Osteocyte (in vitro differentiated cells): ENCODE data around the gene GGPS1. TPM values are rescaled to one million over a fixed set of nuclear protein-coding genes. Genes with fewer than 3 reads are reported as not detected.
"Not testable (repeated sequence)": the region's sequence is repeated elsewhere in the genome, so short reads cannot be mapped to it uniquely, and the experiment has no call there.

ENCODE experiments used
- DNase-seq: peaks from one replicate; pipeline ENCODE4 v3.0.0; 2021; ENCODE audit warnings: mixed read lengths; ENCODE audit not compliant: unreplicated experiment; ENCODE audit errors: extremely low spot score
- H3K27ac Mint-ChIP-seq: one replicate; pipeline ENCODE4 v1.8.0; 2021; ENCODE audit warnings: mild to moderate bottlenecking, mixed read lengths; ENCODE audit not compliant: unreplicated experiment
- H3K27me3 Mint-ChIP-seq: one replicate; pipeline ENCODE4 v1.8.0; 2021; ENCODE audit warnings: mixed read lengths; ENCODE audit not compliant: unreplicated experiment
- H3K36me3 Mint-ChIP-seq: one replicate; pipeline ENCODE4 v1.8.0; 2021; ENCODE audit warnings: mixed read lengths; ENCODE audit not compliant: unreplicated experiment
- H3K4me1 Mint-ChIP-seq: one replicate; pipeline ENCODE4 v1.8.0; 2021; ENCODE audit warnings: mixed read lengths; ENCODE audit not compliant: unreplicated experiment
- H3K4me3 Mint-ChIP-seq: one replicate; pipeline ENCODE4 v1.8.0; 2021; ENCODE audit warnings: mild to moderate bottlenecking, moderate library complexity, mixed read lengths; ENCODE audit not compliant: unreplicated experiment
- H3K9me3 Mint-ChIP-seq: one replicate; pipeline ENCODE4 v1.8.0; 2021; ENCODE audit warnings: mixed read lengths; ENCODE audit not compliant: unreplicated experiment
- CTCF ChIP-seq: fragments of 200-600 bp; sonication (generic); IDR thresholded peaks from 2 replicates; pipeline ENCODE4 v1.5.0; 2021; ENCODE audit warnings: antibody characterized with exemption, mild to moderate bottlenecking, moderate library complexity
- total RNA-seq: library from RNA; stranded (reverse); gene quantifications from 2 replicates; pipeline ENCODE4 v1.2.1, GENCODE V29; 2021

The GGPS1 gene
- total RNA-seq, 1 donor from 2014 or later, result 37.1 TPM

- Mint-ChIP-seq H3K27me3 (no peaks in the 10 kb centered on the region), H3K36me3 (peaks cover 8% of the 10 kb centered on the region), H3K4me1 (peaks cover 27% of the 10 kb centered on the region), H3K27ac (peak within 1 kb of the TSS; percentile 94), H3K9me3 (no peaks in the 10 kb centered on the region), H3K4me3 (peak within 1 kb of the TSS; percentile 94)
- DNase-seq, result peak; percentile 97
- peak; percentile 39 for TF ChIP-seq CTCF
These were observed 38.9 kb downstream of the GGPS1 start, which contains the start of gene TBCE for GRCh38 chr1:235367000-235367908. Gene TBCE, plus strand, starts transcription at chr1:235367427. Its CDS starts 12,623 bp downstream, at chr1:235380050.

GRCh38 chr1:235368428-235368827 lies 40.1 kb downstream of the GGPS1 start:
- H3K27me3 Mint-ChIP-seq, result no peaks in the 10 kb centered on the region
- H3K4me1 Mint-ChIP-seq, result peaks cover 27% of the 10 kb centered on the region
- no peak for TF ChIP-seq CTCF
- H3K36me3 Mint-ChIP-seq, result peaks cover 9% of the 10 kb centered on the region
- DNase-seq, result no peak
- no peaks in the 10 kb centered on the region for H3K9me3 Mint-ChIP-seq
- H3K4me3 Mint-ChIP-seq, result peak overlapping the region; percentile 94
- H3K27ac Mint-ChIP-seq, result peak overlapping the region; percentile 94

GRCh38 chr1:235369802-235370201 lies 41.4 kb downstream of the GGPS1 start:
- no peak for DNase-seq
- no peaks in the 10 kb centered on the region for H3K9me3 Mint-ChIP-seq
- peaks cover 11% of the 10 kb centered on the region for H3K36me3 Mint-ChIP-seq
- H3K4me1 Mint-ChIP-seq, result peaks cover 27% of the 10 kb centered on the region
- no peak overlapping the region for H3K27ac Mint-ChIP-seq
- H3K4me3 Mint-ChIP-seq, result no peak overlapping the region
- no peak for TF ChIP-seq CTCF
- no peaks in the 10 kb centered on the region for H3K27me3 Mint-ChIP-seq

- H3K4me1 Mint-ChIP-seq, result peaks cover 2% of the 10 kb centered on the region
- no peak for TF ChIP-seq CTCF
- H3K9me3 Mint-ChIP-seq, result no peaks in the 10 kb centered on the region
- H3K27ac Mint-ChIP-seq, result no peak overlapping the region
- no peaks in the 10 kb centered on the region for H3K27me3 Mint-ChIP-seq
- DNase-seq, result no peak
- H3K36me3 Mint-ChIP-seq, result peaks cover 26% of the 10 kb centered on the region
- H3K4me3 Mint-ChIP-seq, result no peak overlapping the region
These were observed 47.7 kb downstream of the GGPS1 start for GRCh38 chr1:235375919-235376605.

GRCh38 chr1:235378134-235378735 lies 49.9 kb downstream of the GGPS1 start:
- H3K36me3 Mint-ChIP-seq, result peaks cover 26% of the 10 kb centered on the region
- not testable (repeated sequence) for H3K27ac Mint-ChIP-seq, H3K9me3 Mint-ChIP-seq, H3K27me3 Mint-ChIP-seq, H3K4me3 Mint-ChIP-seq, H3K4me1 Mint-ChIP-seq, DNase-seq

- peaks cover 20% of the 10 kb centered on the region for H3K36me3 Mint-ChIP-seq
- not testable (repeated sequence) for H3K9me3 Mint-ChIP-seq, H3K27me3 Mint-ChIP-seq, H3K4me3 Mint-ChIP-seq, DNase-seq, H3K4me1 Mint-ChIP-seq, H3K27ac Mint-ChIP-seq
These were observed 53.8 kb downstream of the GGPS1 start for GRCh38 chr1:235381955-235382739.

- H3K4me3 Mint-ChIP-seq, H3K4me1 Mint-ChIP-seq, H3K9me3 Mint-ChIP-seq, DNase-seq, H3K27me3 Mint-ChIP-seq, H3K27ac Mint-ChIP-seq: not testable (repeated sequence)
- H3K36me3 Mint-ChIP-seq, result peaks cover 23% of the 10 kb centered on the region
These were observed 57.3 kb downstream of the GGPS1 start for GRCh38 chr1:235385633-235386032.
